Ishikawa (cell line): ENCODE results near the gene SRC.
A peak's percentile ranks its signal among the peaks of the same experiment; 100 is the strongest.

Experiments
- CEBPB ChIP-seq: IDR thresholded peaks from 2 replicates; pipeline ENCODE4 v1.6.1; 2012
- EP300 ChIP-seq: IDR thresholded peaks from 2 replicates; pipeline ENCODE4 v1.6.1; 2012; ENCODE audit warnings: borderline replicate concordance
- NFIC ChIP-seq: IDR thresholded peaks from 2 replicates; pipeline ENCODE4 v1.6.1; 2012
- RAD21 ChIP-seq: IDR thresholded peaks from 2 replicates; pipeline ENCODE4 v1.6.1; 2012; ENCODE audit warnings: low read depth
- REST ChIP-seq: IDR thresholded peaks from 2 replicates; pipeline ENCODE4 v1.6.1; 2012; ENCODE audit warnings: low read depth, mild to moderate bottlenecking
- TAF1 ChIP-seq: IDR thresholded peaks from 2 replicates; pipeline ENCODE4 v1.6.1; 2012; ENCODE audit warnings: low read depth, mild to moderate bottlenecking
- TEAD4 ChIP-seq: IDR thresholded peaks from 2 replicates; pipeline ENCODE4 v1.6.1; 2012
- TF ChIP-seq, protein P1 (sequence below): IDR thresholded peaks from 2 replicates; pipeline ENCODE4 v1.6.1; 2012

DNA sequence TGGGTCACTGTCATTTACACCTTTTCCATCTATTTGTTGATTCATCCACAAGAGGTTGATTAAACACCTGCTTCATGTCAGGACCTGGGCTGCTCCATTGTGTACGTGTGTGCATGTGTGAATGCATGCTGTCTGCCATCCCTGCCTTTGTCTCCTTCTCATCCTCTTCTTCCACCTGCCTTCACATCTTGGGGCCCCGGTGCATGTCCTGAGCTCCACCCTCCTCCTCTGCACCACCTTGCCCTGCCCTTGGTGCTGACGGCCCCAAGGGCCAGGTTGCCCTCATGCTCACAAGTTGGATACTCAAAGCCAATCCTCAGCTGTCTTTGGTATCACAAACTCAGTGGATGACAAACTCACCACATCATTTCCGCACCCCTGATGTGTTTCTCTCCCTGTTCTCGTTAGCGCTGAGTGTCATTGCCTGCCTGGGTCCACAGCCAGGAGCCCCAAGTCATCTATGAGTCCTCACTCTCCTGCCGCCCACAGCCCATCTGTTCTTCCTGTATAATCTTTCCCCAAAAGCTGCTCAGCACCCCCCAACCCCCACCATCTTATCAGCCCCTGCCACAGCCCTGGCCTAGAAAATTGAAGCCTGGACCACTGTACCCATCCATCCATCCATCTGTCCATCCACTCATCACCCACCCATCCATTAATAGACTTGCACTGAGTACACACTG, 85.0 kb downstream of the SRC start:
- no peak for TF ChIP-seq CEBPB
- TF ChIP-seq REST, result peak; percentile 65
- no peak for TF ChIP-seq NFIC
- no peak for TF ChIP-seq TAF1
- TF ChIP-seq RAD21, result no peak
- no peak for TF ChIP-seq TEAD4
- TF ChIP-seq, protein P1, sequence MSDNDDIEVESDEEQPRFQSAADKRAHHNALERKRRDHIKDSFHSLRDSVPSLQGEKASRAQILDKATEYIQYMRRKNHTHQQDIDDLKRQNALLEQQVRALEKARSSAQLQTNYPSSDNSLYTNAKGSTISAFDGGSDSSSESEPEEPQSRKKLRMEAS, result no peak
- no peak for TF ChIP-seq EP300
